NCI-H345 (cell line): ENCODE results near the gene SRGAP2C.
"Not testable (repeated sequence)": the region's sequence is repeated elsewhere in the genome, so short reads cannot be mapped to it uniquely, and the experiment has no call there.

Source experiments
- DNase-seq: peaks from one replicate; lab custom pipeline; 2025; lab: John Stamatoyannopoulos, UW

The SRGAP2C gene

GRCh38 chr1:121227544-121228330, 43.0 kb downstream of the SRGAP2C start:
- not testable (repeated sequence) for DNase-seq

GRCh38 chr1:121230636-121231035, 45.9 kb downstream of the SRGAP2C start:
- DNase-seq, result not testable (repeated sequence)

- not testable (repeated sequence) for DNase-seq
These were observed 47.8 kb downstream of the SRGAP2C start for GRCh38 chr1:121232445-121233125.

GRCh38 chr1:121234090-121234759, 49.5 kb downstream of the SRGAP2C start:
- not testable (repeated sequence) for DNase-seq

- DNase-seq, result not testable (repeated sequence)
These were observed 53.6 kb downstream of the SRGAP2C start for GRCh38 chr1:121238384-121238783.

- not testable (repeated sequence) for DNase-seq
These were observed 59.1 kb downstream of the SRGAP2C start for GRCh38 chr1:121243913-121244312.

- DNase-seq, result not testable (repeated sequence)
These were observed 61.6 kb downstream of the SRGAP2C start for GRCh38 chr1:121246399-121246798.

GRCh38 chr1:121252656-121253055, 67.9 kb downstream of the SRGAP2C start:
- not testable (repeated sequence) for DNase-seq

GRCh38 chr1:121254618-121255017, 69.8 kb downstream of the SRGAP2C start:
- DNase-seq, result not testable (repeated sequence)

GRCh38 chr1:121257632-121258031, 72.9 kb downstream of the SRGAP2C start:
- DNase-seq, result not testable (repeated sequence)

GRCh38 chr1:121258134-121258533, 73.4 kb downstream of the SRGAP2C start:
- DNase-seq, result not testable (repeated sequence)

- not testable (repeated sequence) for DNase-seq
These were observed 75.4 kb downstream of the SRGAP2C start for GRCh38 chr1:121260205-121260604.

GRCh38 chr1:121262163-121262562, 77.4 kb downstream of the SRGAP2C start:
- not testable (repeated sequence) for DNase-seq

- not testable (repeated sequence) for DNase-seq
These were observed 79.0 kb downstream of the SRGAP2C start for GRCh38 chr1:121263789-121264244.

GRCh38 chr1:121267072-121267471, 82.3 kb downstream of the SRGAP2C start:
- not testable (repeated sequence) for DNase-seq

GRCh38 chr1:121269309-121269708, 84.5 kb downstream of the SRGAP2C start:
- DNase-seq, result not testable (repeated sequence)

- DNase-seq, result not testable (repeated sequence)
These were observed 85.2 kb downstream of the SRGAP2C start for GRCh38 chr1:121269973-121270372.

- DNase-seq, result not testable (repeated sequence)
These were observed 86.5 kb downstream of the SRGAP2C start for GRCh38 chr1:121271143-121271715.

GRCh38 chr1:121275435-121275834, 90.7 kb downstream of the SRGAP2C start:
- DNase-seq, result not testable (repeated sequence)

GRCh38 chr1:121278202-121278601, 93.4 kb downstream of the SRGAP2C start:
- DNase-seq, result not testable (repeated sequence)

GRCh38 chr1:121278777-121279547, 94.2 kb downstream of the SRGAP2C start:
- not testable (repeated sequence) for DNase-seq
